Endodermal cell (in vitro differentiated cells): Measurements from ENCODE around the gene RRM2. TPM values are rescaled to one million over a fixed set of nuclear protein-coding genes. Genes with fewer than 3 reads are reported as not detected.

Experiments used
- DNase-seq: peaks from one replicate; pipeline ENCODE4 v3.0.0-alpha.2; 2017
- H3K27ac ChIP-seq: 2 replicates; pipeline ENCODE4 v1.5.1; 2013; ENCODE audit warnings: mild to moderate bottlenecking, low read depth, low read length, moderate library complexity
- H3K27me3 ChIP-seq: 2 replicates; pipeline ENCODE4 v1.6.1; 2013; ENCODE audit warnings: mild to moderate bottlenecking, low read length, moderate library complexity; ENCODE audit not compliant: insufficient read depth, control insufficient read depth, poor library complexity, severe bottlenecking
- H3K36me3 ChIP-seq: 2 replicates; pipeline ENCODE4 v1.7.0; 2013; ENCODE audit warnings: mild to moderate bottlenecking, low read length, moderate library complexity; ENCODE audit not compliant: control insufficient read depth, insufficient read depth
- H3K4me1 ChIP-seq: one replicate; pipeline ENCODE4 v1.7.0; 2013; ENCODE audit warnings: low read length; ENCODE audit not compliant: control insufficient read depth, insufficient read depth
- H3K4me3 ChIP-seq: 2 replicates; pipeline ENCODE4 v1.5.1; 2013; ENCODE audit warnings: mild to moderate bottlenecking, low read length, moderate library complexity
- H3K9ac ChIP-seq: 2 replicates; pipeline ENCODE4 v1.6.1; 2013; ENCODE audit warnings: mild to moderate bottlenecking, low read length, moderate library complexity; ENCODE audit not compliant: poor library complexity, severe bottlenecking; ENCODE audit errors: extremely low read depth
- H3K9me3 ChIP-seq: 2 replicates; pipeline ENCODE4 v1.6.1; 2013; ENCODE audit warnings: mild to moderate bottlenecking, low read length, moderate library complexity; ENCODE audit not compliant: control insufficient read depth
- H3K27ac Mint-ChIP-seq: 2 replicates; pipeline ENCODE4 v1.8.0; 2020; ENCODE audit warnings: mixed read lengths
- H3K27me3 Mint-ChIP-seq: 2 replicates; pipeline ENCODE4 v1.8.0; 2021; ENCODE audit warnings: mild to moderate bottlenecking, mixed read lengths; ENCODE audit not compliant: insufficient read depth
- H3K36me3 Mint-ChIP-seq: 2 replicates; pipeline ENCODE4 v1.8.0; 2020; ENCODE audit warnings: low read depth, mixed read lengths
- H3K4me1 Mint-ChIP-seq: 2 replicates; pipeline ENCODE4 v1.8.0; 2020; ENCODE audit warnings: mixed read lengths
- H3K4me3 Mint-ChIP-seq: 2 replicates; pipeline ENCODE4 v1.8.0; 2020; ENCODE audit warnings: mild to moderate bottlenecking, moderate library complexity, mixed read lengths
- H3K9me3 Mint-ChIP-seq: 2 replicates; pipeline ENCODE4 v1.8.0; 2020; ENCODE audit warnings: mild to moderate bottlenecking, mixed read lengths
- WGBS, 2 experiments: methylation state at CpG; one replicate each; pipeline versions ENCODE4 v1.1.5 to v1.1.7; 2013; ENCODE audit warnings: missing lambda C conversion rate in 2 of 2, mixed read lengths in 1 of 2; ENCODE audit not compliant: insufficient coverage in 1 of 2, insufficient read length in 1 of 2; 5-methylcytosine and 5-hydroxymethylcytosine counted together
- total RNA-seq, 2 donors: library from RNA; stranded (reverse); fragmentation: NEBNext Ultra II Directional in 1 of 2; extraction: Animal tissue kit (Norgen Biotek cat#: 25700) in 1 of 2; gene quantifications; 2 replicates in 1 of 2; 3 replicates in 1 of 2; pipeline ENCODE4 v1.2.1, GENCODE V29; 2021
- TF ChIP-seq, protein P1 (sequence below): fragments of 200-600 bp; sonication (generic); conservative IDR thresholded peaks from 2 replicates; pipeline ENCODE4 v1.5.0; 2021; ENCODE audit warnings: antibody characterized with exemption, mild to moderate bottlenecking

RRM2 gene
- total RNA-seq, 2 donors from 2014 or later = 142 to 157 TPM

DNA sequence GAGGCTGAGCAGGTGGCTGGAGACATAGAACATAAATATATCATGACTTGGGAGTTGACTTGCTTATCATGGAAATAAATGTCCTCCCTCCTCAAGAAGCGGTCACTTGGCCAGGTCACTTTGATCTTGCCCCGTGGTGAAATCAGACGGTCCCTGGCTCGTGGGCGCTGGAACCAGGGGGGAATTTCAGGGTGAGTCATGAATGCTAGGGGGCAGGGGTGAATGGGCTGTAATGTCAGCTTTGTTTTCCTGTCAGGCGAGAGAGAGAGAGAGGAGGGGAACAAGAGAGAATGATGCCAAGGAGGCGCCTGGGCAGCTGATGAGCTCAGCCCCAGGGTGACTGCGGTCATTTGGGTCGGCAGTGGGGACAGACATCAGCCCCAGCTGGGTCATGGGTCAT, 47.7 kb downstream of the RRM2 start:
- 82 to 100% methylated on average over 1 to 9 of the region's 9 CpGs for WGBS, 2 experiments
- H3K4me1 Mint-ChIP-seq = peaks cover 9% of the 10 kb centered on the region
- peaks cover 5% of the 10 kb centered on the region for H3K4me1 ChIP-seq
- no peaks in the 10 kb centered on the region for H3K36me3 Mint-ChIP-seq
- H3K27ac ChIP-seq = peak overlapping the region; percentile 51
- H3K36me3 ChIP-seq = no peaks in the 10 kb centered on the region
- H3K9me3 Mint-ChIP-seq = no peaks in the 10 kb centered on the region
- TF ChIP-seq, protein P1, sequence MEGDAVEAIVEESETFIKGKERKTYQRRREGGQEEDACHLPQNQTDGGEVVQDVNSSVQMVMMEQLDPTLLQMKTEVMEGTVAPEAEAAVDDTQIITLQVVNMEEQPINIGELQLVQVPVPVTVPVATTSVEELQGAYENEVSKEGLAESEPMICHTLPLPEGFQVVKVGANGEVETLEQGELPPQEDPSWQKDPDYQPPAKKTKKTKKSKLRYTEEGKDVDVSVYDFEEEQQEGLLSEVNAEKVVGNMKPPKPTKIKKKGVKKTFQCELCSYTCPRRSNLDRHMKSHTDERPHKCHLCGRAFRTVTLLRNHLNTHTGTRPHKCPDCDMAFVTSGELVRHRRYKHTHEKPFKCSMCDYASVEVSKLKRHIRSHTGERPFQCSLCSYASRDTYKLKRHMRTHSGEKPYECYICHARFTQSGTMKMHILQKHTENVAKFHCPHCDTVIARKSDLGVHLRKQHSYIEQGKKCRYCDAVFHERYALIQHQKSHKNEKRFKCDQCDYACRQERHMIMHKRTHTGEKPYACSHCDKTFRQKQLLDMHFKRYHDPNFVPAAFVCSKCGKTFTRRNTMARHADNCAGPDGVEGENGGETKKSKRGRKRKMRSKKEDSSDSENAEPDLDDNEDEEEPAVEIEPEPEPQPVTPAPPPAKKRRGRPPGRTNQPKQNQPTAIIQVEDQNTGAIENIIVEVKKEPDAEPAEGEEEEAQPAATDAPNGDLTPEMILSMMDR = no peak
- no peaks in the 10 kb centered on the region for H3K9me3 ChIP-seq
- peak overlapping the region; percentile 68 for H3K27ac Mint-ChIP-seq
- H3K4me3 Mint-ChIP-seq = no peak overlapping the region
- no peaks in the 10 kb centered on the region for H3K27me3 Mint-ChIP-seq
- H3K27me3 ChIP-seq = no peaks in the 10 kb centered on the region
- H3K4me3 ChIP-seq = no peak overlapping the region
- peak; percentile 36 for DNase-seq
- H3K9ac ChIP-seq = no peak overlapping the region

DNA sequence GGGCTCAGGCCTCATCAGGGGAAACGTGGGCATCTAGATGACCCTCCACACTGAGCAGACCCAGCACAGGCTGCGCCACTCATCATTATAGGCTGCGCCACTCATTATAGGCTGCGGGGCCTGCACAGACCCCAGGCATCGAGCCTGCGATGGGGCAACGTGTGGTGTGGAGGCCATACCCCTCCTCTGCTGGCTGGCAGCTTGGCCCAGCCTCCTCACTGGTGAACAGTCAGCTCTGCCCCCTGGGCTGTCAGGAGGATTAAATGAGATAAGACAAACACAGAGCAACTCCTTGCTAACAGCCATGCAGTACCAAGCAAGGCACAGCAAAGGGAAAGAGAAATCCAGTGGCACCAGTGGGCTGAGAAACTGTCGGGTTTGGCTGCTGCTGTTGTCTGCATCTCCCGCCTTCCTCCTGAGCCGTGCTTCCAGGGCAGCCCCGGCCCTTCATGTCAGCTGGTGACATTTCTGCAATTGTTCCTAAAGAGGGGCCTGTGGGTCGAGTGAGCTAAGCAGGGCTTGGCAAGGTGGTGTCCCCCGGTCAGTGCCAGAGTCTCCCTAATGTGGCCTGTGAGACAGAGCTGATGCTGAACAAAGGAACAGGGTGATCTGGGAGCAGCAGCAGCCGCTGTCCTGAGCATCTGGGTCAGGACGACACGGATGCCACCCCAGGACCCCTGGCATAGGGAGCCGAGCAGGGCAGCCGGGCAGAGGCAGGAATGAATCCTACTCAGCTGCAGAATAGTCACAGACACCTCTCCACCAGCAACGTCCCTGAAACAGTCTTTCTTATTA, 48.7 kb downstream of the RRM2 start:
- 84 to 86% methylated on average over 8 to 19 of the region's 19 CpGs for WGBS, 2 experiments
- H3K27me3 Mint-ChIP-seq = no peaks in the 10 kb centered on the region
- Histone ChIP-seq H3K4me3 (no peak overlapping the region), H3K9ac (no peak overlapping the region), H3K9me3 (no peaks in the 10 kb centered on the region), H3K4me1 (peaks cover 5% of the 10 kb centered on the region), H3K27me3 (no peaks in the 10 kb centered on the region), H3K36me3 (no peaks in the 10 kb centered on the region), H3K27ac (peak overlapping the region; percentile 51)
- peak; percentile 47 for DNase-seq
- TF ChIP-seq, protein P1 = no peak
- H3K27ac Mint-ChIP-seq = no peak overlapping the region
- no peaks in the 10 kb centered on the region for H3K36me3 Mint-ChIP-seq
- H3K4me1 Mint-ChIP-seq = peaks cover 9% of the 10 kb centered on the region
- no peak overlapping the region for H3K4me3 Mint-ChIP-seq
- H3K9me3 Mint-ChIP-seq = no peaks in the 10 kb centered on the region

DNA sequence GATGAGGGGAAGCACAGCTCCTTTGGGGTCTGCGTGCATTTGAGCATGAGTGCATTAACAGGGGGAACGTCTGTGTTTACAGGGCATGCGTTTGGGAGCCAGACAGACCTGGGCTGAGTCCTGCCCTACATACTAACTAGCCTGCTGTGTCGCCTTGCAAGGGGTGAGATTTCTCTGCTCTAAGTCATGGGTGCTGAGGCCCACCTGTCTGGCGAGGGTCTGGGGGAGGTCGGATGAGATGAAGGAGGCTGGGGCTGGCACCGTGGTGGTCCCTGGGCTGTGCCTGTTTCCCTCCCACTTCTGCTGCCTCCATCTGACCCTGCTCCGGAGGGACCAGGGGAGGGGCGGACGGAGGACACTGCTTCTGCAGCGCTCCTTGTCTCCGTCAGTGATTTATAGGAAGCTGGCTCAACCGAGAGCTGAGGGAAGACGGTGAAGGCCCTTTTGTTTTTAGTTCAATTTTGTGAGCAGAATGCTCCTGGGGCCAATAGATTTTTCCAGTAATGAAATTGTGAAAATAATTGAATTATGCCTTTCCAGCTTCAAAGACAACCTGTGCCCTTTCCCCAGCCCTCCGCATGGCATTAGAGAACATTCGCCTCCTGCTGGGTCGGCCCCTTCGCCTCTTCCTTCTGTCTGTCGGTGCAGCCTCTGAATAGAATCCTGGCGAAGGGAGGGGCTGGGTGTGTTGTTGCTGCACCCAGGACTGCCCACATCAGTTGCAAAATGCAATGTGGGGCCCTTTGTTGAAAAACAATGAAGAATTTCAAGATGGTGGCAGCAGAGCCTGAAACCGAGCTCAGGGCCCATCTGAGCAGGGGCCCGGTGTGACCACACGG, 49.7 kb downstream of the RRM2 start:
- TF ChIP-seq, protein P1 = no peak
- no peaks in the 10 kb centered on the region for H3K27me3 Mint-ChIP-seq
- no peak overlapping the region for H3K9ac ChIP-seq
- no peak overlapping the region for H3K4me3 ChIP-seq
- no peaks in the 10 kb centered on the region for H3K9me3 ChIP-seq
- peak; percentile 56 for DNase-seq
- H3K4me1 Mint-ChIP-seq = peaks cover 9% of the 10 kb centered on the region
- peaks cover 5% of the 10 kb centered on the region for H3K4me1 ChIP-seq
- no peaks in the 10 kb centered on the region for H3K27me3 ChIP-seq
- H3K27ac Mint-ChIP-seq = no peak overlapping the region
- WGBS, 2 experiments = 78 to 81% methylated on average over 18 to 23 of the region's 23 CpGs
- H3K9me3 Mint-ChIP-seq = no peaks in the 10 kb centered on the region
- H3K4me3 Mint-ChIP-seq = no peak overlapping the region
- peak overlapping the region; percentile 68 for H3K27ac ChIP-seq
- H3K36me3 ChIP-seq = no peaks in the 10 kb centered on the region
- no peaks in the 10 kb centered on the region for H3K36me3 Mint-ChIP-seq
